ENCODE data around the gene PTPRF. TPM values are rescaled to one million over a fixed set of nuclear protein-coding genes. Genes with fewer than 3 reads are reported as not detected.

Gene PTPRF
- 9.0 and 9.3 TPM in 2 replicates for total RNA-seq

GRCh38 chr1:43530483-43531106, at the start of gene PTPRF:
PTPRF (plus strand) TSS chr1:43530883; CDS start chr1:43545076, 14,193 bp downstream.

Other genes with a start within 250 kb of the PTPRF start
- not detected in 2 replicates for gene C1orf210, start 245.3 kb upstream of the PTPRF start, total RNA-seq
- gene TIE1, start 229.9 kb upstream of the PTPRF start, total RNA-seq, result 3.3 and 5.5 TPM in 2 replicates
- gene MPL, start 193.1 kb upstream of the PTPRF start, total RNA-seq, result not detected in 2 replicates
- 5.3 and 6.1 TPM in 2 replicates for gene CDC20, start 171.9 kb upstream of the PTPRF start, total RNA-seq
- gene ELOVL1, start 162.9 kb upstream of the PTPRF start, total RNA-seq, result 33.8 and 52.2 TPM in 2 replicates
- gene MED8, start 141.1 kb upstream of the PTPRF start, total RNA-seq, result 28.6 and 44.9 TPM in 2 replicates
- 14.7 and 17.2 TPM in 2 replicates for gene SZT2, start 141.0 kb upstream of the PTPRF start, total RNA-seq
- 7.5 and 9.1 TPM in 2 replicates for gene HYI, start 77.0 kb upstream of the PTPRF start, total RNA-seq
- gene KDM4A, start 119.3 kb downstream of the PTPRF start, total RNA-seq, result 30.1 and 34.3 TPM in 2 replicates
- gene ST3GAL3, start 176.7 kb downstream of the PTPRF start, total RNA-seq, result 10.7 and 13.4 TPM in 2 replicates

Measured in cardiac ventricle fibroblast (primary cell).